Measurements from ENCODE around the gene ONECUT1.

ONECUT1 gene

GRCh38 chr15:52782514-52782913, 7.6 kb downstream of the ONECUT1 start:
- DNase-seq (ENCODE audit: low read depth), result no peak

- peak; percentile 52 for DNase-seq (ENCODE audit: low read depth)
Measured at GRCh38 chr15:52780172-52780980, 9.8 kb downstream of the ONECUT1 start.

- no peak for DNase-seq (ENCODE audit: low read depth)
Measured at GRCh38 chr15:52778457-52778856, 11.7 kb downstream of the ONECUT1 start.

GRCh38 chr15:52772766-52773165, 17.4 kb downstream of the ONECUT1 start:
- DNase-seq (ENCODE audit: low read depth), result no peak

GRCh38 chr15:52765785-52766184, 24.4 kb downstream of the ONECUT1 start:
- DNase-seq (ENCODE audit: low read depth), result peak; percentile 20

GRCh38 chr15:52764731-52765130, 25.4 kb downstream of the ONECUT1 start:
- no peak for DNase-seq (ENCODE audit: low read depth)

GRCh38 chr15:52762621-52763020, 27.5 kb downstream of the ONECUT1 start:
- no peak for DNase-seq (ENCODE audit: low read depth)

GRCh38 chr15:52760562-52760961, 29.6 kb downstream of the ONECUT1 start:
- no peak for DNase-seq (ENCODE audit: low read depth)

- no peak for DNase-seq (ENCODE audit: low read depth)
Measured at GRCh38 chr15:52759969-52760368, 30.2 kb downstream of the ONECUT1 start.

- no peak for DNase-seq (ENCODE audit: low read depth)
Measured at GRCh38 chr15:52757496-52757895, 32.6 kb downstream of the ONECUT1 start.

- DNase-seq (ENCODE audit: low read depth), result no peak
Measured at GRCh38 chr15:52751522-52751921, 38.6 kb downstream of the ONECUT1 start.

GRCh38 chr15:52749258-52749657, 40.9 kb downstream of the ONECUT1 start:
- DNase-seq (ENCODE audit: low read depth), result no peak

- no peak for DNase-seq (ENCODE audit: low read depth)
Measured at GRCh38 chr15:52746162-52746757, 43.9 kb downstream of the ONECUT1 start.

GRCh38 chr15:52745326-52746161, 44.6 kb downstream of the ONECUT1 start:
- DNase-seq (ENCODE audit: low read depth), result no peak

GRCh38 chr15:52738311-52738710, 51.8 kb downstream of the ONECUT1 start:
- DNase-seq (ENCODE audit: low read depth), result no peak

GRCh38 chr15:52737720-52738119, 52.4 kb downstream of the ONECUT1 start:
- DNase-seq (ENCODE audit: low read depth), result no peak

GRCh38 chr15:52735231-52736089, 54.7 kb downstream of the ONECUT1 start:
- peak; percentile 67 for DNase-seq (ENCODE audit: low read depth)

GRCh38 chr15:52734329-52734728, 55.8 kb downstream of the ONECUT1 start:
- no peak for DNase-seq (ENCODE audit: low read depth)

GRCh38 chr15:52733696-52734255, 56.4 kb downstream of the ONECUT1 start:
- DNase-seq (ENCODE audit: low read depth), result peak; percentile 8

GRCh38 chr15:52733088-52733487, 57.0 kb downstream of the ONECUT1 start:
- DNase-seq (ENCODE audit: low read depth), result peak; percentile 73

GRCh38 chr15:52732551-52732950, 57.6 kb downstream of the ONECUT1 start:
- DNase-seq (ENCODE audit: low read depth), result no peak
